GM12878 (cell line): ENCODE measurements around the gene SGPP2.

Experiments used
- BCL3 ChIP-seq: IDR thresholded peaks from 2 replicates; pipeline ENCODE4 v1.6.1; 2011; ENCODE audit warnings: borderline replicate concordance, low read depth, mild to moderate bottlenecking, moderate library complexity, low read length; ENCODE audit not compliant: insufficient read depth, poor library complexity, severe bottlenecking
- CHD2 ChIP-seq: IDR thresholded peaks from 2 replicates; pipeline ENCODE4 v1.6.1; 2011; ENCODE audit warnings: low read depth, low read length, improper control_type of control experiment, borderline replicate concordance
- EZH2 ChIP-seq: IDR thresholded peaks from 2 replicates; pipeline ENCODE4 v1.6.1; 2012; ENCODE audit warnings: low read depth, mild to moderate bottlenecking, control low read depth, inconsistent platforms, low read length, borderline replicate concordance; ENCODE audit not compliant: control insufficient read depth
- FOXK2 ChIP-seq: fragments of 450-650 bp; IDR thresholded peaks from 2 replicates; pipeline ENCODE4 v1.6.1; 2017; ENCODE audit warnings: mild to moderate bottlenecking, moderate library complexity
- JUND ChIP-seq: IDR thresholded peaks from 2 replicates; pipeline ENCODE4 v1.6.1; 2012; ENCODE audit warnings: low read depth, mild to moderate bottlenecking, low read length, improper control_type of control experiment, moderate library complexity
- MAX ChIP-seq: IDR thresholded peaks from 2 replicates; pipeline ENCODE4 v1.6.1; 2012; ENCODE audit warnings: low read depth, low read length, improper control_type of control experiment
- POLR2A ChIP-seq: IDR thresholded peaks from 2 replicates; pipeline ENCODE4 v1.6.1; 2011; ENCODE audit warnings: low read depth, mild to moderate bottlenecking, low read length
- REST ChIP-seq: IDR thresholded peaks from 2 replicates; pipeline ENCODE4 v1.6.1; 2012; ENCODE audit warnings: mild to moderate bottlenecking, low read depth, low read length
- TF ChIP-seq, protein P1 (sequence below), 3 experiments: IDR thresholded peaks in 2 of 3; conservative IDR thresholded peaks in 1 of 3; 2 replicates each; pipeline ENCODE4 v1.5.1; 2011; ENCODE audit warnings: low read depth in 3 of 3, low read length in 3 of 3, mild to moderate bottlenecking in 3 of 3, control low read depth in 2 of 3, moderate library complexity in 2 of 3, inconsistent platforms in 1 of 3, mixed read lengths in 1 of 3; ENCODE audit not compliant: control insufficient read depth in 2 of 3, insufficient read depth in 1 of 3; ENCODE audit errors: extremely low read depth in 1 of 3

DNA sequence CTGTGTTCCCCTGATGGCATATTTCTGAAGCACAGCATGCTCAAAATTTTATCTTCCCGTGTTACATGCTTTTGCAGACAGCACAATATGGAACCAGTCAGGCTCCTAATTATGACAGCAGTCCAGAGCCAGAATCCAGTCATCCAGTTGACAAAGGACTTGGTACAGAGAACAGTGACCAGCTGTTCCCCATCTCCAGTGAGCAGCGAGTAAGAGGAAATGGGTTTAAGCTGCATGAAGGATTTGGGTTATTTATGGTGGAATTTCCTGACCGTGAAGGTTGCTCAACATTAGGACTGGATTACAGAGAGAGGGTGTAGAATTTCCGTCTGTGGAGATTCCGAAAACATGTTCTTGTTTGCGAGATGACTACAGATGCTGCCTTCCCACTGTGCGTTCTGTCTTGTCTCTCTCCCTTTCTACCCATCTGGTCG, 24.4 kb downstream of the SGPP2 start:
- TF ChIP-seq BCL3 (no peak), REST (no peak), POLR2A (no peak), JUND (no peak), MAX (no peak), FOXK2 (no peak), CHD2 (no peak), EZH2 (no peak)
- TF ChIP-seq, protein P1, sequence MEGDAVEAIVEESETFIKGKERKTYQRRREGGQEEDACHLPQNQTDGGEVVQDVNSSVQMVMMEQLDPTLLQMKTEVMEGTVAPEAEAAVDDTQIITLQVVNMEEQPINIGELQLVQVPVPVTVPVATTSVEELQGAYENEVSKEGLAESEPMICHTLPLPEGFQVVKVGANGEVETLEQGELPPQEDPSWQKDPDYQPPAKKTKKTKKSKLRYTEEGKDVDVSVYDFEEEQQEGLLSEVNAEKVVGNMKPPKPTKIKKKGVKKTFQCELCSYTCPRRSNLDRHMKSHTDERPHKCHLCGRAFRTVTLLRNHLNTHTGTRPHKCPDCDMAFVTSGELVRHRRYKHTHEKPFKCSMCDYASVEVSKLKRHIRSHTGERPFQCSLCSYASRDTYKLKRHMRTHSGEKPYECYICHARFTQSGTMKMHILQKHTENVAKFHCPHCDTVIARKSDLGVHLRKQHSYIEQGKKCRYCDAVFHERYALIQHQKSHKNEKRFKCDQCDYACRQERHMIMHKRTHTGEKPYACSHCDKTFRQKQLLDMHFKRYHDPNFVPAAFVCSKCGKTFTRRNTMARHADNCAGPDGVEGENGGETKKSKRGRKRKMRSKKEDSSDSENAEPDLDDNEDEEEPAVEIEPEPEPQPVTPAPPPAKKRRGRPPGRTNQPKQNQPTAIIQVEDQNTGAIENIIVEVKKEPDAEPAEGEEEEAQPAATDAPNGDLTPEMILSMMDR (IDR thresholded peaks at IDR 0.05 in 2 of 3, conservative IDR thresholded peaks at IDR 0.05 in 1 of 3; ENCODE audit: control insufficient read depth in 2 of 3, extremely low read depth in 1 of 3, insufficient read depth in 1 of 3, low read depth in 3 of 3, low read length in 3 of 3) = no peak
